A673 (cell line): ENCODE results near the gene MRPL37. TPM values are rescaled to one million over a fixed set of nuclear protein-coding genes. Genes with fewer than 3 reads are reported as not detected.

Experiments used
- BruUV-seq: library from RNA; stranded (reverse); fragments of 400-500 nt; replicated peaks from 2 replicates; lab custom pipeline; 2021; lab: Mats Ljungman, UMichigan
- CTCF ChIA-PET: fragments of 300-600 bp; sonication (Branson Sonifier 250); formaldehyde crosslinking; loops from one replicate; lab custom pipeline; 2022; ENCODE audit warnings: antibody characterized with exemption; lab: Charles Lee
- POLR2A ChIA-PET: fragments of 300-600 bp; sonication (Branson Sonifier 250); formaldehyde crosslinking; loops from one replicate; lab custom pipeline; 2022; ENCODE audit warnings: antibody characterized with exemption; ENCODE audit not compliant: low non-redundant PET; lab: Charles Lee
- DNase-seq: peaks from one replicate; pipeline ENCODE4 v3.0.0-alpha.2; 2015; ENCODE audit warnings: low spot score
- H3K27ac ChIP-seq: fragments of 200-600 bp; sonication (generic); 2 replicates; pipeline ENCODE4 v1.5.1; 2016; ENCODE audit warnings: mixed run types, low read depth, mild to moderate bottlenecking, mixed read lengths, antibody characterized with exemption, low read length; ENCODE audit not compliant: poor library complexity, severe bottlenecking
- H3K27me3 ChIP-seq: fragments of 200-600 bp; sonication (generic); replicated peaks from 2 replicates; pipeline ENCODE4 v1.6.1; 2017; ENCODE audit warnings: mixed run types, low read depth, mild to moderate bottlenecking, mixed read lengths, antibody characterized with exemption, low read length; ENCODE audit not compliant: insufficient read depth, poor library complexity
- H3K36me3 ChIP-seq: fragments of 200-600 bp; sonication (generic); 2 replicates; pipeline ENCODE4 v1.6.1; 2016; ENCODE audit warnings: mixed run types, mild to moderate bottlenecking, mixed read lengths, antibody characterized with exemption, low read length; ENCODE audit not compliant: insufficient read depth, poor library complexity, severe bottlenecking
- H3K4me1 ChIP-seq: fragments of 200-600 bp; sonication (generic); 2 replicates; pipeline ENCODE4 v1.6.1; 2017; ENCODE audit warnings: mixed run types, mild to moderate bottlenecking, mixed read lengths, antibody characterized with exemption, low read length; ENCODE audit not compliant: insufficient read depth, poor library complexity, severe bottlenecking
- H3K4me3 ChIP-seq: fragments of 200-600 bp; sonication (generic); 2 replicates; pipeline ENCODE4 v1.5.1; 2016; ENCODE audit warnings: low read depth, mixed run types, mild to moderate bottlenecking, mixed read lengths, low read length; ENCODE audit not compliant: poor library complexity, severe bottlenecking
- H3K9me3 ChIP-seq: fragments of 200-600 bp; sonication (generic); 2 replicates; pipeline ENCODE4 v1.6.1; 2016; ENCODE audit warnings: mixed run types, low read depth, mild to moderate bottlenecking, mixed read lengths, antibody characterized with exemption, low read length; ENCODE audit not compliant: poor library complexity, severe bottlenecking
- CTCF ChIP-seq: fragments of 300-800, 200-600 bp; sonication (generic); conservative IDR thresholded peaks from 2 replicates; pipeline ENCODE4 v1.5.1; 2017; ENCODE audit warnings: low read depth, mild to moderate bottlenecking, antibody characterized with exemption, low read length, moderate library complexity, mixed read lengths
- EZH2 ChIP-seq: fragments of 200-600 bp; sonication (generic); IDR thresholded peaks from 2 replicates; pipeline ENCODE4 v1.6.1; 2017; ENCODE audit warnings: borderline replicate concordance, low read depth, mild to moderate bottlenecking, mixed read lengths, antibody characterized with exemption, low read length; ENCODE audit not compliant: poor library complexity, severe bottlenecking
- intact Hi-C: fragments of 100-400 bp; cut with micrococcal nuclease; formaldehyde crosslinking; loops from one replicate; pipeline ENCODE4 v1.10.0; 2022; ENCODE audit not compliant: unreplicated experiment
- total RNA-seq: library from RNA; stranded (reverse); gene quantifications from 2 replicates; pipeline ENCODE4 v1.2.3, GENCODE V29; 2021

MRPL37 gene
- total RNA-seq, 1 experiment from 2014 or later, result 90.3 TPM

DNA sequence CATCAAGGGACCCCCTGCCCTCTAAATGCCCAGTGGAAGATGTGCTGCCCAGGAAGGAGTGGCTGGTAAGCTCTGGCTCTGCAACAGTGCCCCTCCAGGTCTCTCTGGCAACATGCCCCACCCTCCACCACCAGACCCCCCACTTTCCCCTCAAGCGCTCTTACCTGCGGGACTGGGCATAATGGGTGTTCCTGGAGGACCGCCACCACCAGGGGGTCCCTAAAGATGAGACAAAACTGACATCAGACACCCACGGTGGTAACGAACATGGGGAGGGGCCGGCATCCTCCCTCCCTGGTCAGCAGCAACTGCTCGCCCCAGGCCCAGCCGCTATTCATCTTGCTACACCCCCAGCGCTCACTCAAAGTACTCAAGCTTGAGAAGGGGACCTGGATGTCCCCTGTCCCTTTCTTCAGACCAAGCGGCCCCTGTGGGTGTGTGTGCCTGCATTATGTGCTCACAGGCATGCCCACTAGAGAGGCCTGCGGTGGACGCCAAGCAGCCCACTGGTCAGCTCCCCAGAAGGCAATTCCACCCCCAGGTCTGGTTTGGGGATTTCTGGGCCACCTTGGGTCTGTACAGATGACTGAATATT is 40.9 kb downstream of the MRPL37 start:
- no peak for TF ChIP-seq CTCF
- no peak for TF ChIP-seq EZH2
- Histone ChIP-seq H3K36me3 (no peaks in the 10 kb centered on the region), H3K27me3 (no peaks in the 10 kb centered on the region), H3K9me3 (no peaks in the 10 kb centered on the region), H3K27ac (no peak overlapping the region), H3K4me3 (no peak overlapping the region), H3K4me1 (peaks cover 4% of the 10 kb centered on the region)
- BruUV-seq, result no TSS peak
- CTCF ChIA-PET, result no interaction called here
- intact Hi-C loops, result no loop called here
- no peak for DNase-seq
- POLR2A ChIA-PET, result no interaction called here

GRCh38 chr1:54241364-54241763 is 41.4 kb downstream of the MRPL37 start:
- Histone ChIP-seq H3K4me1 (peaks cover 4% of the 10 kb centered on the region), H3K9me3 (no peaks in the 10 kb centered on the region), H3K4me3 (no peak overlapping the region), H3K27me3 (no peaks in the 10 kb centered on the region), H3K27ac (no peak overlapping the region), H3K36me3 (no peaks in the 10 kb centered on the region)
- BruUV-seq, result no TSS peak
- ChIA-PET POLR2A (no interaction called here), CTCF (no interaction called here)
- DNase-seq, result no peak
- TF ChIP-seq EZH2, result no peak
- no peak for TF ChIP-seq CTCF
- intact Hi-C loops, result no loop called here

DNA sequence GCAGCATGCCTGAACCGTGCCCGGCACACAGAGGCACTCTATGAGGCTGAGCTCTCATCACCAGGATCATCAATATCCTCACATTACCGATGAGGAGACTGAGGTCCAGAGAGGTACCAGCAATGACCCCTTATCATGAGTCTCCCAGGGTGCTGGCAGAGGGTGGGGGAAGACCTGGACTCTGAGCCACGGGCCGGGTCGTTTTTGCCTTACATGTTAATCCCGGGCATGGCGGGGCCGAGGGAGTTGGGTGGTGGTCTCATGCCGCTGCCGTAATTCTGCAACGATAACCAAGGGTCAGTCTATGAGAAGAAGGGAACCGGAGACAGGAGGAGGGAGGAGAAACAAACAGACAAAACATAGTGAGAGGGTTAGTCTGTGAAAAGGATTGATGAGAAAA is 43.1 kb downstream of the MRPL37 start:
- H3K4me3 ChIP-seq, result no peak overlapping the region
- no peaks in the 10 kb centered on the region for H3K27me3 ChIP-seq
- no peak overlapping the region for H3K27ac ChIP-seq
- TF ChIP-seq EZH2 (no peak), CTCF (no peak)
- ChIA-PET CTCF (no interaction called here), POLR2A (no interaction called here)
- H3K9me3 ChIP-seq, result no peaks in the 10 kb centered on the region
- BruUV-seq, result no TSS peak
- peaks cover 4% of the 10 kb centered on the region for H3K4me1 ChIP-seq
- H3K36me3 ChIP-seq, result no peaks in the 10 kb centered on the region
- intact Hi-C loops, result no loop called here
- DNase-seq, result no peak
